ENCODE data around the gene ABCB11. TPM values are rescaled to one million over a fixed set of nuclear protein-coding genes. Genes with fewer than 3 reads are reported as not detected.

Gene ABCB11
- total RNA-seq, 2 experiments from 2014 or later, result not detected

DNA sequence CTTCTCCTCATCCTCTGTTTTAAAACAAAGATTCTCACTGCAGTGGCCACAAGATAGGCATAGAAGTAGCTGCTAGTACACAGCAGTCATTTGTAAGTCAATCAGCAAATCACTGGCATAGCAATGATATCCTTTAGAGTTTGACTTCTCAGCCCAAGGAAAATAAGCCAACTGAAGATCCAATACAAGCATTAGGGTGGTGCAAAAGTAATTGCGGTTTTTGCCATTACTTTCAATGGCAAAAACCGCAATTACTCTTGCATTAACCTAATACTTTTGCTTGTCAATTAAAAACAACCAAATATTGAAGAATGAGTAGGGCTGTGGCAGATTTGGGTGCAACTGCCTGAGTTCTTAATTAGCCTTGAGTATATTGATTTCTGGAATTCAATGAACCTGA is 127.2 kb downstream of the ABCB11 start:
- DNase-seq, result no peak
- no peaks in the 10 kb centered on the region for H3K9me3 Mint-ChIP-seq (ENCODE audit: low read depth)
- CTCF ChIA-PET, result no interaction called here
- peaks cover 5% of the 10 kb centered on the region for H3K27me3 Mint-ChIP-seq
- POLR2A ChIA-PET, result no interaction called here
- intact Hi-C loops (cut with DNase I, micrococcal nuclease), result no loop called here
- no peaks in the 10 kb centered on the region for H3K4me1 Mint-ChIP-seq
- no peak overlapping the region for H3K4me3 Mint-ChIP-seq
- no peak for ATAC-seq
- no peaks in the 10 kb centered on the region for H3K36me3 Mint-ChIP-seq (ENCODE audit: low read depth)
- no peak overlapping the region for H3K27ac Mint-ChIP-seq

DNA sequence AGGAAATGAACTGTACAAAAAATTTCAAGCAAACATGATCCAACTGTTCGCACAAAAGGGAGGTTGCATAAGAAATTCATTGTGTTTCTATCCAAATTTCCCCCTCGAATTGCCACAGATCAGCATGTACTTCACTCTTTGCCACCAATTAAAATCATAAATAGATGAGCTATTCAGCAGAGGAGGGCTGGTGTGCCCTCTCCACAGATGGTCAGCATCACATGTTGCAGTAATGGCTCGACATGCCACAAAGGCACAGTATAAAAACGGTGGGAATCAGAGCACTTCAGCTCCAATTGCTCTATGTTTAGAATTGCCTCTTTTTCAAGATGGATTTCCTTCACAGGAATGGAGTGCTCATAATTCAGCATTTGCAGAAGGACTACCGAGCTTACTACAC is 130.1 kb downstream of the ABCB11 start, which contains the start of gene G6PC2:
Gene G6PC2, plus strand, starts transcription at position 289 of the 400 bp plus-strand sequence. Its CDS starts 41 bp downstream, at position 330.
- Mint-ChIP-seq H3K4me1 (no peaks in the 10 kb centered on the region), H3K27ac (no peak within 1 kb of the TSS), H3K36me3 (ENCODE audit: low read depth) (no peaks in the 10 kb centered on the region), H3K4me3 (no peak within 1 kb of the TSS), H3K27me3 (peaks cover 5% of the 10 kb centered on the region), H3K9me3 (ENCODE audit: low read depth) (no peaks in the 10 kb centered on the region)
- no peak for DNase-seq
- CTCF ChIA-PET, result no interaction called here
- intact Hi-C loops (cut with DNase I, micrococcal nuclease), result no loop called here
- no peak for ATAC-seq
- POLR2A ChIA-PET, result no interaction called here

DNA sequence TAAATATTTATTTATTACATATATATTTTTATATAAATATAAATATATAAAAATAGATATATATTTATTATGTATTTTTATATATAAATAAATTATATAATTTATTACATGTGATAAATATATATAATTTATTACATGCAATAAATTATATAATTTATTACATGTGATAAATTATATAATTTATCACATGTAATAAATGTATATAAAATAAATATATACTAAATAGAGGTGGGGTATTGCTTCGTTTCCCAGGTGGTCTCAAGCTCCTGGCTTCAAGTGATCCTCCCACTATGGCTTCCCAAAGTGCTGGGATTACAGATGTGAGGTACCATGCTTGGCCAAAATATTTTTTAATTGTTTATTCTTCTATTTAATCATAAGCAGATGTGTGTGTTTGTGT is 133.7 kb downstream of the ABCB11 start:
- DNase-seq (no peak), ATAC-seq (no peak)
- H3K4me3 Mint-ChIP-seq, result no peak overlapping the region
- intact Hi-C loops (cut with DNase I, micrococcal nuclease), result no loop called here
- ChIA-PET CTCF (interaction anchor here (1.4 kb wide), 1 partner anchor 9 kb away, joined by 3 read pairs; no protein-coding TSS in a partner anchor), POLR2A (no interaction called here)
- H3K27ac Mint-ChIP-seq, result no peak overlapping the region
- no peaks in the 10 kb centered on the region for H3K36me3 Mint-ChIP-seq (ENCODE audit: low read depth)
- no peaks in the 10 kb centered on the region for H3K9me3 Mint-ChIP-seq (ENCODE audit: low read depth)
- no peaks in the 10 kb centered on the region for H3K4me1 Mint-ChIP-seq
- H3K27me3 Mint-ChIP-seq, result no peaks in the 10 kb centered on the region

DNA sequence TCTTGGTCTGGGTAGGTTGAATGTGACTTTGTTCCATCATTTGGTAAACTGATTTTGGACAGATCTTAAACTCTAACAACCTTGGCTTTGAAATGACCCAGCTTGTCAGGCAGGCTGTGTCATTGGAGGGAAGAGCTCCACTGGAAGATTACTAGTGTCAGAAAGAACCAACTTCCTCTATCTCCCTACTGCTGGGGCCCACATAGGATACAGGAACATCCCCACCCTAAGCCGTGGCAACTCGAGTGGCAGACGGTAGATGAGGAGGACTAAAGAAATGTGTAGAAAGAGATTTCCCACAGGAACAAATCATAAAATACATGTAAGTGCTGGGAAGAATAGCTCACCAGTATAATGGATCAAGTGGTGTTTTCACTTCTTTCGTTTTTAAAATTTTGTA is 134.3 kb downstream of the ABCB11 start:
- DNase-seq, result no peak
- no peaks in the 10 kb centered on the region for H3K36me3 Mint-ChIP-seq (ENCODE audit: low read depth)
- ATAC-seq, result no peak
- no peak overlapping the region for H3K4me3 Mint-ChIP-seq
- CTCF ChIA-PET, result interaction anchor here (1.4 kb wide), 1 partner anchor 10 kb away, joined by 3 read pairs; no protein-coding TSS in a partner anchor
- H3K27me3 Mint-ChIP-seq, result no peaks in the 10 kb centered on the region
- intact Hi-C loops (cut with DNase I, micrococcal nuclease), result no loop called here
- H3K4me1 Mint-ChIP-seq, result no peaks in the 10 kb centered on the region
- H3K27ac Mint-ChIP-seq, result no peak overlapping the region
- no peaks in the 10 kb centered on the region for H3K9me3 Mint-ChIP-seq (ENCODE audit: low read depth)
- POLR2A ChIA-PET, result no interaction called here

DNA sequence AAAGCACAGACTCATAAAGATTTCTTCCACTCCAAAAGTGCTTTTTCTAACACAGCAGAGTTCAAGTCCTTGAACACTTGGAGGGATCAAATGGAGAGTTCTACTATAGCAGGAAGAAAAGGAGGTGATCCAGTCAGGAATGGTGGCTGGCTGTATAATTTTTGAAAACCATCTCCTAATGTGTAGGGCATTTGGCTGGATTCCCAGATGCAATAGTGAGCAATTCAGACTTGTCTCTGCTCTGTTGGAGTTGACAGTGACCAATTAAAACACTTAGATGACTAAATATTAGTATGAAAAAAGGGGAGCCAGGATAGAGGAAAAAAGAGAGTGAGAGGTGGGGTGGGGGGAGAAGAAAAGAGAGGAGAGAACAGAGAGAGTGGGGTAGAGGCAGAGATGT is 135.4 kb downstream of the ABCB11 start:
- no peak for ATAC-seq
- CTCF ChIA-PET, result no interaction called here
- no peak overlapping the region for H3K27ac Mint-ChIP-seq
- POLR2A ChIA-PET, result no interaction called here
- H3K9me3 Mint-ChIP-seq (ENCODE audit: low read depth), result no peaks in the 10 kb centered on the region
- no peak overlapping the region for H3K4me3 Mint-ChIP-seq
- H3K36me3 Mint-ChIP-seq (ENCODE audit: low read depth), result no peaks in the 10 kb centered on the region
- H3K4me1 Mint-ChIP-seq, result peaks cover 1% of the 10 kb centered on the region
- intact Hi-C loops (cut with DNase I, micrococcal nuclease), result no loop called here
- H3K27me3 Mint-ChIP-seq, result no peaks in the 10 kb centered on the region
- no peak for DNase-seq

DNA sequence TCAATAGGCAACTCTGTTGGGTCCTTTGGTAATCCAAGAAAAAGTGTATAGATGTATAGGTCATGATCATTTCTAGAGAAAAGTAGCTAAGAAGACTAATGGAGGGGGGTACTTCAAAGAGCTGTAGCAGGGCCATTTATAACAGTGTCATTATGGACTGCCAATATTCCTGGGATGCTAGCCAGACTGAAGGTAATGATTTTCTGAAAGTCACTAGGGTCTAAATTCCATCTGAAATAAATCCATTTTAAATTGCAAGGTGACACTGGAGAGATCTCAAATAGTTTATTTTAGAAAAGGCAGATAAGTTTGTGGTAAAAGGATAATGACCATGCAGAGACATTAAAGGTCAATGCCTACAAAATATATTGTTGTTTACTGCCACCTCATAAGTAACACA is 136.4 kb downstream of the ABCB11 start:
- Mint-ChIP-seq H3K9me3 (ENCODE audit: low read depth) (no peaks in the 10 kb centered on the region), H3K27me3 (no peaks in the 10 kb centered on the region), H3K27ac (no peak overlapping the region), H3K4me1 (peaks cover 5% of the 10 kb centered on the region), H3K36me3 (ENCODE audit: low read depth) (peaks cover 4% of the 10 kb centered on the region), H3K4me3 (no peak overlapping the region)
- CTCF ChIA-PET, result interaction anchor here (0.7 kb wide), 1 partner anchor 202 kb away, joined by 3 read pairs; no protein-coding TSS in a partner anchor
- DNase-seq (no peak), ATAC-seq (no peak)
- intact Hi-C loops (cut with DNase I, micrococcal nuclease), result loop anchor here in 1 of 2 experiments (5.0 kb wide), 1 partner anchor 48 kb away; no protein-coding TSS in a partner anchor
- POLR2A ChIA-PET, result no interaction called here

DNA sequence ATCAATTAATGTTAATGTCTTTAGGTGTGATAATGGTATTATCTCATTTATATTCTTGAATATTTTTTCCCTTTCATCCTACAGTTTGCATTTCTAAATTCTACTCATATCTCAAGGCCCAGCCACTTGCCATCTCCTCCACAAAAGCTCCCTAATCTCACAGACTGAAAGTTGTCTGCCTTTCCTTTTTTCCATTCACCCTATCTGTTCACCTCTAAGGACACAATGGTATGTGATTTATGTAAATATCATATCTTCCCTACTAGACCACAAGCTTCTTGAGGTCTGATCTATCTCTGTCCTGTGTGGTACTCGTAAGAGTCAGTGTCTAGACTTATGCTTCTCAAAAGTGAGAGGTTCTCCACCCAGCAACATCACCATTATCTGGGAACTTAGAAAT is 137.0 kb downstream of the ABCB11 start:
- no peak overlapping the region for H3K4me3 Mint-ChIP-seq
- CTCF ChIA-PET, result no interaction called here
- no peaks in the 10 kb centered on the region for H3K9me3 Mint-ChIP-seq (ENCODE audit: low read depth)
- intact Hi-C loops (cut with DNase I, micrococcal nuclease), result loop anchor here in 1 of 2 experiments (5.0 kb wide), 1 partner anchor 48 kb away; no protein-coding TSS in a partner anchor
- POLR2A ChIA-PET, result no interaction called here
- ATAC-seq (no peak), DNase-seq (no peak)
- H3K36me3 Mint-ChIP-seq (ENCODE audit: low read depth), result peaks cover 6% of the 10 kb centered on the region
- H3K4me1 Mint-ChIP-seq, result peaks cover 9% of the 10 kb centered on the region
- H3K27ac Mint-ChIP-seq, result no peak overlapping the region
- no peaks in the 10 kb centered on the region for H3K27me3 Mint-ChIP-seq

DNA sequence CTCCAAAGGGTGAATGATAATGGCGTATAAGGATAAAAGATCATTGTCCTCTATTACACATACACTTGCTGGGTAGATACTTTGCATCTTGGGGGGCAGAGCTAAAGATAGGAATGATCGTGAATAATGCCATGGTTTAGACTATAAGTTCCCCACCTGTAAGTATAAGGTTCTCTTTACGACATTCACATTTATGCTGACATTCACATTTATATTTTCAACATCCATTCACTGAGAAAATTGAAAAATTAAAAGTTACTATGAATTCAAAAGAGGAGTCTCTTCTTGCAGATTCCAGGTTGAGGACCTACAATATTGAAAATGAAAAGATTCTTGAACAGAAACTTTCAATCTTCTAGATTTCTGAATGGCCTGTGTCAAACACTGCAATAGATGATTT is 138.8 kb downstream of the ABCB11 start:
- peaks cover 11% of the 10 kb centered on the region for H3K36me3 Mint-ChIP-seq (ENCODE audit: low read depth)
- no peak overlapping the region for H3K27ac Mint-ChIP-seq
- H3K9me3 Mint-ChIP-seq (ENCODE audit: low read depth), result no peaks in the 10 kb centered on the region
- intact Hi-C loops (cut with DNase I, micrococcal nuclease), result loop anchor here in 1 of 2 experiments (5.0 kb wide), 1 partner anchor 50 kb away; no protein-coding TSS in a partner anchor
- H3K4me1 Mint-ChIP-seq, result peaks cover 9% of the 10 kb centered on the region
- no peak for DNase-seq
- no peak overlapping the region for H3K4me3 Mint-ChIP-seq
- no peaks in the 10 kb centered on the region for H3K27me3 Mint-ChIP-seq
- POLR2A ChIA-PET, result no interaction called here
- no peak for ATAC-seq
- CTCF ChIA-PET, result interaction anchor here (1.2 to 1.5 kb wide), 2 partner anchors 51 to 546 kb away, joined by 3 to 4 read pairs; no protein-coding TSS in a partner anchor

DNA sequence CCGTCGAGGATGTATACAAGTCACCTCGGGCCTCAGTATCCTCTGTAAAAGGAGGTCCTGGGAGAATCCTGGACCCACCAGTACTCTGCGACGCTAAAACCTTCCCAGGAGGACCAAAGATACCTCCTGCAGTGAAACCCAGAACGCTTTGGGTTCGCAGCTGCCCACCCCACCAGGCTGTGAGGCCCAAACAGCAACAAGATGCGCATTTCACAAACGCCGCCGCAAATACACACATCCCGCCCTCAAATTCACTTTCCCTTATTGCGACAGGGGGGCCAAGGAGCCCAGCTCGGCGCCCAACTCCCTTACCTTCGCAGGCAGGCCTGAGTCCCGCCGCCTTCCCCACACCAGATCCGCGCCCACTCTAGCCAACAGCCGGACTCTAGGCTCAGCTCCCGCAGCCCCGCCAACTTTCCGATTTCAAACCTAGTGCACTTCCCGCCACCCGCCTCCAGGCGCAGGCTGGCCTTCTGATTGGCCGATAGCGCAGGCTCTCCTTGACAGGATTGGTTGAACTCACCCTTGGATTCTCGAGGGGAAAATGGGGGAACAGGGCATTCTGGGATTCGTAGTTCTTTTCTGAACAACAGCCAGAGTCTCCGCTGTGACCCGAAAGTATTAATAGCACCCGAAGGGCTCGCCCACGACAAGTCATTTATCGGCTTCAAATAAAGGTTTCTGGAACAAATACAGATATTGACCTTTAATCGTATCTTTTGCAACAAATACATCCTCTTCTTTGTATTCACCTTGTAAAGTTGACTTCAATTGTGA is 140.9 kb downstream of the ABCB11 start, which contains the start of gene SPC25:
Gene SPC25, minus strand, starts transcription at position 425 of the 777 bp plus-strand sequence. CDS start 911 bp downstream, outside the sequence.
- Mint-ChIP-seq H3K4me3 (peak within 1 kb of the TSS; percentile 84), H3K27me3 (no peaks in the 10 kb centered on the region), H3K4me1 (peaks cover 14% of the 10 kb centered on the region), H3K27ac (peak within 1 kb of the TSS; percentile 86), H3K36me3 (ENCODE audit: low read depth) (peaks cover 22% of the 10 kb centered on the region), H3K9me3 (ENCODE audit: low read depth) (no peaks in the 10 kb centered on the region)
- ATAC-seq (peak; percentile 100), DNase-seq (peak; percentile 94)
- ChIA-PET CTCF (interaction anchor here (1.1 to 1.3 kb wide), 2 partner anchors 12 to 23 kb away, joined by 3 to 4 read pairs; no protein-coding TSS in a partner anchor), POLR2A (interaction anchor here (0.6 kb wide), 1 partner anchor 24 kb away, joined by 3 read pairs; no protein-coding TSS in a partner anchor)
- intact Hi-C loops (cut with DNase I, micrococcal nuclease), result loop anchor here (2.0 to 5.0 kb wide), 3 partner anchors 25 to 473 kb away; partner anchors contain the start of gene LRP2 (in 1 of the 2)

DNA sequence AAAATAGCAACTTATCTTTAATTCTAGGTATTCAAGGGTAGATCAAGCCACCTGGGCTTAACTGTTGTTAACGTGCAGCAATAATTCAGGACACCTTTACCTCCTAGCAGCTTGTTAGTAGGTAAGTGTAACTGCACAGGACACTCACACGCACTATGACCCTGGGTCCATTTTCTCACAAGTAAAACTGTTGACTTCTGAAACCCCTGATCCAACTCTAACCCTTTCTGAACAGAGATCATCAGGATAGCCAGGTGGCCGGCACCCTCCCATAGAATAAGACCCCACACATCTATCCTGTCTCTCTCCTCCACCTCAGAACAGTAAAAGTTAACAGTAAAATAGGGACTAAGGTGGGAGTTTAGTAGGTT is 141.5 kb downstream of the ABCB11 start:
- ATAC-seq (no peak), DNase-seq (no peak)
- Mint-ChIP-seq H3K27ac (peak overlapping the region; percentile 86), H3K36me3 (ENCODE audit: low read depth) (peaks cover 25% of the 10 kb centered on the region), H3K27me3 (no peaks in the 10 kb centered on the region), H3K4me1 (peaks cover 18% of the 10 kb centered on the region), H3K4me3 (peak overlapping the region; percentile 84), H3K9me3 (ENCODE audit: low read depth) (no peaks in the 10 kb centered on the region)
- intact Hi-C loops (cut with DNase I, micrococcal nuclease), result loop anchor here (2.0 to 5.0 kb wide), 4 partner anchors 25 to 677 kb away; partner anchors contain the start of gene LRP2 (in 1 of the 2)
- CTCF ChIA-PET, result interaction anchor here (0.7 to 1.3 kb wide), 3 partner anchors 12 to 23 kb away, joined by 3 to 4 read pairs (median 3); no protein-coding TSS in a partner anchor
- POLR2A ChIA-PET, result interaction anchor here (0.6 kb wide), 1 partner anchor 25 kb away, joined by 3 read pairs; no protein-coding TSS in a partner anchor

DNA sequence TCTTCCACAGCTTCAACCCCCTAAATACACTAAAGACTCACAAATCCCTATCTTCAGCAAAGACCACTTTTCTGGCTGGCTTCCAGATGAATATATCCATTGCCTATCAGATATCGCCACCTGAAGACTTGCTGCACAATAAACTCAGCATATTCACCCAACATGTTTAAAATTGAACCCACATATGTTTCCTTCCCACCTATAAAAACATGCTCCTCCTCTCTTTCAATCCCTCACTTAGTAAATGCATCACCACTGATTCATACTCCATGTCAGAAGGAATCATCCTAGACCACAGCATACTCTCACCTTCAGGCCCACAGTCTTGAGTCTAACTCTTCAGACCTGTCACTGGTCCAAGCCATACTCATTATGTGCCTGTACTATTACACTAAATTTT is 146.1 kb downstream of the ABCB11 start:
- Mint-ChIP-seq H3K27me3 (no peaks in the 10 kb centered on the region), H3K36me3 (ENCODE audit: low read depth) (peaks cover 26% of the 10 kb centered on the region), H3K27ac (no peak overlapping the region), H3K4me1 (peaks cover 22% of the 10 kb centered on the region), H3K4me3 (no peak overlapping the region), H3K9me3 (ENCODE audit: low read depth) (no peaks in the 10 kb centered on the region)
- peak; percentile 76 for ATAC-seq
- DNase-seq, result peak; percentile 6
- ChIA-PET CTCF (no interaction called here), POLR2A (no interaction called here)
- intact Hi-C loops (cut with DNase I, micrococcal nuclease), result loop anchor here in 1 of 2 experiments (5.0 kb wide), 1 partner anchor 673 kb away; no protein-coding TSS in a partner anchor

Measured in activated CD4-positive, alpha-beta T cell treated with anti-CD3 and anti-CD28 coated beads for 36 hours (primary cell).